GM18505 (cell line): Measurements from ENCODE around the gene MID1.

Experiments
- ATAC-seq: cut with Tn5 transposase; IDR thresholded peaks from one replicate; pipeline ENCODE4 v1.9.1; 2021; ENCODE audit not compliant: unreplicated experiment
- POLR2A ChIP-seq: IDR thresholded peaks from 4 replicates; pipeline ENCODE4 v1.6.1; 2011; ENCODE audit warnings: borderline replicate concordance; ENCODE audit not compliant: insufficient read depth, insufficient read length; ENCODE audit errors: extremely low read depth

MID1 gene

GRCh38 chrX:10397349-10397748 lies 223.0 kb downstream of the MID1 start:
- TF ChIP-seq POLR2A: no peak
- ATAC-seq: no peak

GRCh38 chrX:10395643-10396042 lies 224.7 kb downstream of the MID1 start:
- no peak for TF ChIP-seq POLR2A
- ATAC-seq: no peak
